Upper lobe of right lung (tissue), 1 donor: Measurements from ENCODE around the gene GPS1. TPM values are rescaled to one million over a fixed set of nuclear protein-coding genes. Genes with fewer than 3 reads are reported as not detected.

ENCODE experiments used
- ATAC-seq: fragments of 200-7000 bp; cut with Tn5 transposase; one replicate; pipeline ENCODE4 v1.9.1; 2020; ENCODE audit warnings: mild to moderate bottlenecking, moderate library complexity
- DNase-seq: peaks from one replicate; pipeline ENCODE4 v3.0.0-alpha.2; 2020
- H3K27ac ChIP-seq: fragments of 200-600 bp; one replicate; pipeline ENCODE4 v1.8.0; 2022
- H3K27me3 ChIP-seq: fragments of 200-600 bp; one replicate; pipeline ENCODE4 v1.8.0; 2022; ENCODE audit warnings: mild to moderate bottlenecking
- H3K36me3 ChIP-seq: fragments of 200-600 bp; one replicate; pipeline ENCODE4 v1.8.0; 2022
- H3K4me1 ChIP-seq: fragments of 200-600 bp; one replicate; pipeline ENCODE4 v1.8.0; 2022
- H3K4me3 ChIP-seq: fragments of 200-600 bp; one replicate; pipeline ENCODE4 v1.8.0; 2022; ENCODE audit warnings: mild to moderate bottlenecking
- H3K9me3 ChIP-seq: fragments of 200-600 bp; one replicate; pipeline ENCODE4 v1.8.0; 2022
- intact Hi-C: fragments of 100-400 bp; cut with DNase I; formaldehyde crosslinking; loops from one replicate; pipeline ENCODE4 v1.11.0; 2022
- total RNA-seq: library from RNA; stranded (reverse); fragmentation: NEBNext Ultra II Directional; extraction: Animal tissue kit (Norgen Biotek cat#: 25700); gene quantifications from one replicate; pipeline ENCODE4 v1.2.1, GENCODE V29; 2021
- TF ChIP-seq, protein P1 (sequence below): fragments of 200-600 bp; IDR thresholded peaks from one replicate; pipeline ENCODE4 v1.8.0; 2022; ENCODE audit warnings: antibody characterized with exemption
- donor health status: DM: no; HTN: yes; CAD: no; lungs with severe emphysema.

Gene GPS1
- total RNA-seq, 1 donor from 2014 or later = 78.0 TPM

DNA sequence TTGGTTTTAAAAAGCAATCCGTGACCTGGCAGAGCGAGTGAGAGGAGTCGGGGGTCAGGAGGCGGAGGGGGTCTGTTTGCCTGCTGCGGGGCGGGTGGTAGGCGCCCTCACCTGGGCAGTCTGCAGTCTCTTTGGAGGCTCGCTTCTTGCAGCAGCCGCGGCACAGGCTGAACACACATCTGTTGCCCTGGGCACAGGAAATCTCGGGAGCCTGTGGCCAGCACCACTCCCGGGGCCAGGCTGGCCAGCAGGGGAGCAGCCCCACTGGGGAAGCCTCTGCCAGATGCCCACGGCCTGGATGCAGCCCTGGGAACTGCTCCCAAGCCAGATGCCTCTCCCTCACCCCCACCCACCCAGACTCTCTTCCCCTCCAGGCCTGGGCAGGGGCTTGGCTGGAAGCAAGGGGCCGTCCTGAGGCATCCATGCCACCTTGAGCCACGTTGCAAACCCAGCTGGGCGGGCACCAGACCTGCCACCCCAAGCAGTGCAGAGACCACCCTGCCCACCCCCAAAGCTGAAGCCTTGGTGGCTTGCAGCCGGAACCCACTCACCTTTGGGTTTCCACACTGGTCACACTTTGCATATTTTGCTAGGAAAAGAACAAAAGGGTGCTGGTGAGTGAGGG, 6.6 kb downstream of the GPS1 start:
- intact Hi-C loops = no loop called here
- Histone ChIP-seq H3K4me3 (no peak overlapping the region), H3K4me1 (no peaks in the 10 kb centered on the region), H3K27ac (no peak overlapping the region), H3K36me3 (peaks cover 73% of the 10 kb centered on the region), H3K9me3 (no peaks in the 10 kb centered on the region), H3K27me3 (no peaks in the 10 kb centered on the region)
- DNase-seq (no peak), ATAC-seq (no peak)
- TF ChIP-seq, protein P1, sequence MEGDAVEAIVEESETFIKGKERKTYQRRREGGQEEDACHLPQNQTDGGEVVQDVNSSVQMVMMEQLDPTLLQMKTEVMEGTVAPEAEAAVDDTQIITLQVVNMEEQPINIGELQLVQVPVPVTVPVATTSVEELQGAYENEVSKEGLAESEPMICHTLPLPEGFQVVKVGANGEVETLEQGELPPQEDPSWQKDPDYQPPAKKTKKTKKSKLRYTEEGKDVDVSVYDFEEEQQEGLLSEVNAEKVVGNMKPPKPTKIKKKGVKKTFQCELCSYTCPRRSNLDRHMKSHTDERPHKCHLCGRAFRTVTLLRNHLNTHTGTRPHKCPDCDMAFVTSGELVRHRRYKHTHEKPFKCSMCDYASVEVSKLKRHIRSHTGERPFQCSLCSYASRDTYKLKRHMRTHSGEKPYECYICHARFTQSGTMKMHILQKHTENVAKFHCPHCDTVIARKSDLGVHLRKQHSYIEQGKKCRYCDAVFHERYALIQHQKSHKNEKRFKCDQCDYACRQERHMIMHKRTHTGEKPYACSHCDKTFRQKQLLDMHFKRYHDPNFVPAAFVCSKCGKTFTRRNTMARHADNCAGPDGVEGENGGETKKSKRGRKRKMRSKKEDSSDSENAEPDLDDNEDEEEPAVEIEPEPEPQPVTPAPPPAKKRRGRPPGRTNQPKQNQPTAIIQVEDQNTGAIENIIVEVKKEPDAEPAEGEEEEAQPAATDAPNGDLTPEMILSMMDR = no peak

DNA sequence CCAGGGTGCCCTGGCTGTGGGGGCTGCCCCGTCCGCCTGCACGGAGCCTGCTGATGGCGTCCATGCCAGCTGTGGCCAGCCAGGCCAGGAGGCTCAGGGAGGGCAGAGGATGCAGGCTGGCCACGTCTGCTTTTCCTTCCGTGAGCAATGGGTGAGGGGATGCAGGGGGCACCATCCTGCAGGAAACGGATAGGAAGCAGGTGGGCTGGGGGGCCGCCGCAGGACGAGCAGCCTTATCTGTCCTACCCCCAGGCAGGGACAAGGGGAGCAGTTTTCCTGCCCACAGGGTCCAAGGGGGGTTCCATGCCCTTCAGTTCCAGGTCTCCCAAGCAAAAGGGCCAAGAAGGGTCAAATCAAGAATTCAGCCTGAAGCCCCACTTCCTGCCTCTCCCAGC, 7.2 kb downstream of the GPS1 start:
- H3K4me1 ChIP-seq = no peaks in the 10 kb centered on the region
- ATAC-seq (no peak), DNase-seq (no peak)
- H3K9me3 ChIP-seq = no peaks in the 10 kb centered on the region
- no peak overlapping the region for H3K4me3 ChIP-seq
- TF ChIP-seq, protein P1 = no peak
- peaks cover 73% of the 10 kb centered on the region for H3K36me3 ChIP-seq
- intact Hi-C loops = no loop called here
- no peaks in the 10 kb centered on the region for H3K27me3 ChIP-seq
- no peak overlapping the region for H3K27ac ChIP-seq

DNA sequence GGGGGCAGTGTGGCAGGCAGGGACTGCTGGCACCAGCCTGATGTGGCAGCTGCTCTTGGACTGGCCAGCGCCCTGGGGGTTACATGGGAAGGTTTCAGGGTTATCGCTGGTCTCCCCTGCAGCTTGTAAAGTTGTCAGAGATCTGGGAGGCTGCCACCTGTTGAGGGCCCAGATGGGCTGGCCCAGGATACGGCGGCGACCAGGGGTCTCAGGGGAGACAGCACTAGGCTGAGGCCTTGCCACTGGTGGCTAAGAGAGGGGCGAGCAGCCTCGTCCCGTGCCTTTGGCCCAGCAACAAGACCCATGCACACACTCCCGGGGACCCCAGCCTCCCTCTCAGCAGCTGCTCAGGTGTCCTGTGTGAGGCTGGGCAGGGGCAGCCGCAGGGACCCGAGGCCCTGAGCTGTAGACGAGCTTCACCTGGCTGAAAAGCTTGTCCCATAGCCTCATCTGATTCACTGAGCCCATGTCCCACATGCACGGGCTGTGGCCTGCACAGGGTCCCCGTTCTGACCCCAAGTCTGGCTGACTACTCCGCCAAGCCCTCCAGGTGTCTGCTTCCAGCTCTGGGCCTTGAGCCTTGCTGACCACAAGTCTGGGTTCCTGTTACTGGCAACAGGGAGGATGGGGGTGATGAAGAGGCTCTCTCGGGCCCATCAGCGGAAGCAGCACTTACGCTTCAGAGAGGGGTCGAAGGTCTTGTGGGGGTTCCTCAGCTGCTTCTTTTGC, 7.7 kb downstream of the GPS1 start:
- no peak for DNase-seq
- intact Hi-C loops = no loop called here
- no peak overlapping the region for H3K4me3 ChIP-seq
- no peaks in the 10 kb centered on the region for H3K27me3 ChIP-seq
- no peak overlapping the region for H3K27ac ChIP-seq
- no peak for ATAC-seq
- H3K4me1 ChIP-seq = peaks cover 2% of the 10 kb centered on the region
- H3K36me3 ChIP-seq = peaks cover 73% of the 10 kb centered on the region
- TF ChIP-seq, protein P1 = no peak
- H3K9me3 ChIP-seq = no peaks in the 10 kb centered on the region

DNA sequence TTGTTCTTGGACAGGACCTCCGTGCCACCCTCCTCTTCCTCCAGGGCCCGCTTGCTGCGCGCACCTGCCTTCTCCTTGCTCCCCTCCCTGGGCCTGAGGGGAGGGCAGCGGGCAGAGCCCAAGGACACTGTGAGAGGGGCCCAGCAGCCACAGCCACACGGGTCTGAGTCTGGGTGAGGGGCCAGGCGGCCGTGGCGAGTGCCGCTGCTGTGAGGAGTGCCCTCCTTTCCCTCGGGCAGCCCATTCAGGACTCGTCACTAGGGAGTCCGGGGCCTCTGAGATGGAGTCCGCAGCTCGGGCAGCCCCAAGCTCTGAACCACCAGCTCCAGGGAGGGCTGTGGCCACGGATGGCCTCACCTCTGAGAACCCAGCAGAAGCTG, 8.3 kb downstream of the GPS1 start:
- Histone ChIP-seq H3K36me3 (peaks cover 68% of the 10 kb centered on the region), H3K4me3 (no peak overlapping the region), H3K27ac (no peak overlapping the region), H3K9me3 (no peaks in the 10 kb centered on the region), H3K27me3 (no peaks in the 10 kb centered on the region), H3K4me1 (peaks cover 8% of the 10 kb centered on the region)
- DNase-seq = no peak
- TF ChIP-seq, protein P1 = no peak
- intact Hi-C loops = no loop called here
- ATAC-seq = no peak

DNA sequence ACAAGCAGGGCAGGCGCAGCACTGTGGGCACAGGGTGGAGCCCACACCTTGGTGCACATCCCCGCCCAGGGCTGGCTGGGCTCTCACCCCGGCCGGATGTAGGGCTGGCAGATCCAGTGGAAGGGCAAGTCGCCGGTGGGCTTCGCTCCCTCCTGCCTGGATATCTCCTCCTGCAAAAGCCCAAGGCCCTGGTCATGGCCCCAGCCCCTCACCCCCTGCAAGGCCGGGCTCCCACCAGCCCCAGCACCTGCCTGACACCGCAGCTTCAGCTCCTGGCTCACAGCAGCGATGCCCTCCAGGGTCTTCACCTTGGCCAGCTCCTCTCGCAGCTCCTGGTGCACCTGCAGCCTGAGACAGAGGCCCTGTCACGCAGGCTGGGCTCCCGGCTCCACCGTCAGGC, 8.9 kb downstream of the GPS1 start:
- H3K27me3 ChIP-seq = no peaks in the 10 kb centered on the region
- peaks cover 9% of the 10 kb centered on the region for H3K4me1 ChIP-seq
- no peak overlapping the region for H3K27ac ChIP-seq
- no peak for DNase-seq
- intact Hi-C loops = no loop called here
- TF ChIP-seq, protein P1 = no peak
- H3K4me3 ChIP-seq = no peak overlapping the region
- peaks cover 62% of the 10 kb centered on the region for H3K36me3 ChIP-seq
- H3K9me3 ChIP-seq = no peaks in the 10 kb centered on the region
- ATAC-seq = no peak
